ENCODE data around the gene COQ10B. TPM values are rescaled to one million over a fixed set of nuclear protein-coding genes. Genes with fewer than 3 reads are reported as not detected.
A peak's percentile ranks its signal among the peaks of the same experiment; 100 is the strongest.

The COQ10B gene
- total RNA-seq, 1 experiment from 2014 or later = 21.7 TPM

DNA sequence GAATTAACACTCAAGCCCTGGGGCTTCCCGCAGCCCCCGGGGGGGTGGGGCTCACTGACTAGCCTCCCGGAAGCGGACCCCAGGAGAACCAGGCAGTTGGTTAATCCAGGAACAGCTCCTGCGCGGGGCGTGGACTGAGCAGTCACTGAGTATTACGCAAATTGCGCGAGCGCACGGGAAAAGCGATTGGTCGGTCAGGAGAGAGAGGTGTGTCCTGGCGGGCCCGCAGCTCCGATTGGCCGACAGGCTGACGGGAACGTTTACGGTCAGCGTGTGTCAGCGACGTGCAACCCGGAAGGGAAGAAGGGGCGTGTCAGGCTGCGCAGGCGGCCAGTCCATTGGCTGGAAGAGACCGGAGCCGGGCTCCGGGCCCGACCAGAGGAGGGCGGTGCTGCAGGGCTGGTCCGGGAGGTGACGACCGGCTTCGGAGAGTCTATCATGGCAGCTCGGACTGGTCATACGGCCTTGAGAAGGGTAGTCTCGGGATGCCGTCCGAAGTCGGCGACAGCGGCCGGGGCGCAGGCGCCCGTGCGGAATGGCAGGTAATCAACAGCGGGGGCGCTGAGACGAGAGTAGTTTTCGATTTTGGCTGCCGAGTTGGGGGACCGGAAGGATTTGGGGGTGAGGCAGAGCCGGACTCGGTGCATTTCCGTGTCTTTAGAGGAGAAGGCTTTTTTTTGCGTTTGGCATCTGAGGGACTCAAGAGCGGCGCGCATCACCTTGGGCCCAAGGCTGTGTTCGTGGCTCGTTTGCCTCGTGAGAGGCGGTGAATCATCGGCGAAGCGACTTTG lies at the start of gene COQ10B (continued):
- TF ChIP-seq PRRX2 (CRISPR knock-in tag; IDR thresholded peaks at IDR 0.05) (no peak), RORB (CRISPR knock-in tag; IDR thresholded peaks at IDR 0.05) (no peak), KAT7 (CRISPR knock-in tag; IDR thresholded peaks at IDR 0.05; ENCODE audit: borderline replicate concordance) (no peak), NR3C1 (CRISPR knock-in tag; conservative IDR thresholded peaks at IDR 0.05; ENCODE audit: low read depth) (no peak), NR1H2 (CRISPR knock-in tag; IDR thresholded peaks at IDR 0.05) (no peak), MXD4 (CRISPR knock-in tag; IDR thresholded peaks at IDR 0.05; ENCODE audit: borderline replicate concordance) (no peak), CREB1 (CRISPR knock-in tag; IDR thresholded peaks at IDR 0.05) (no peak), SOX15 (CRISPR knock-in tag; IDR thresholded peaks at IDR 0.05) (no peak), RELA (CRISPR knock-in tag; IDR thresholded peaks at IDR 0.05; ENCODE audit: borderline replicate concordance) (no peak), SMAD4 (CRISPR knock-in tag; IDR thresholded peaks at IDR 0.05) (no peak), ZNF232 (CRISPR knock-in tag; IDR thresholded peaks at IDR 0.05) (peak; percentile 85; the same call in 1 of the 2 replicates), MYBL2 (CRISPR knock-in tag; IDR thresholded peaks at IDR 0.05) (peak; percentile 51; the same call in 1 of the 2 replicates), ZNF317 (CRISPR knock-in tag; IDR thresholded peaks at IDR 0.05; ENCODE audit: borderline replicate concordance, low read depth) (no peak)
- TF ChIP-seq, protein P1, sequence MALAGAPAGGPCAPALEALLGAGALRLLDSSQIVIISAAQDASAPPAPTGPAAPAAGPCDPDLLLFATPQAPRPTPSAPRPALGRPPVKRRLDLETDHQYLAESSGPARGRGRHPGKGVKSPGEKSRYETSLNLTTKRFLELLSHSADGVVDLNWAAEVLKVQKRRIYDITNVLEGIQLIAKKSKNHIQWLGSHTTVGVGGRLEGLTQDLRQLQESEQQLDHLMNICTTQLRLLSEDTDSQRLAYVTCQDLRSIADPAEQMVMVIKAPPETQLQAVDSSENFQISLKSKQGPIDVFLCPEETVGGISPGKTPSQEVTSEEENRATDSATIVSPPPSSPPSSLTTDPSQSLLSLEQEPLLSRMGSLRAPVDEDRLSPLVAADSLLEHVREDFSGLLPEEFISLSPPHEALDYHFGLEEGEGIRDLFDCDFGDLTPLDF (CRISPR knock-in tag; IDR thresholded peaks at IDR 0.05) = 0 out of 2 replicates have a peak, but pooled peaks have one; percentile 26
- TF ChIP-seq, protein P2, sequence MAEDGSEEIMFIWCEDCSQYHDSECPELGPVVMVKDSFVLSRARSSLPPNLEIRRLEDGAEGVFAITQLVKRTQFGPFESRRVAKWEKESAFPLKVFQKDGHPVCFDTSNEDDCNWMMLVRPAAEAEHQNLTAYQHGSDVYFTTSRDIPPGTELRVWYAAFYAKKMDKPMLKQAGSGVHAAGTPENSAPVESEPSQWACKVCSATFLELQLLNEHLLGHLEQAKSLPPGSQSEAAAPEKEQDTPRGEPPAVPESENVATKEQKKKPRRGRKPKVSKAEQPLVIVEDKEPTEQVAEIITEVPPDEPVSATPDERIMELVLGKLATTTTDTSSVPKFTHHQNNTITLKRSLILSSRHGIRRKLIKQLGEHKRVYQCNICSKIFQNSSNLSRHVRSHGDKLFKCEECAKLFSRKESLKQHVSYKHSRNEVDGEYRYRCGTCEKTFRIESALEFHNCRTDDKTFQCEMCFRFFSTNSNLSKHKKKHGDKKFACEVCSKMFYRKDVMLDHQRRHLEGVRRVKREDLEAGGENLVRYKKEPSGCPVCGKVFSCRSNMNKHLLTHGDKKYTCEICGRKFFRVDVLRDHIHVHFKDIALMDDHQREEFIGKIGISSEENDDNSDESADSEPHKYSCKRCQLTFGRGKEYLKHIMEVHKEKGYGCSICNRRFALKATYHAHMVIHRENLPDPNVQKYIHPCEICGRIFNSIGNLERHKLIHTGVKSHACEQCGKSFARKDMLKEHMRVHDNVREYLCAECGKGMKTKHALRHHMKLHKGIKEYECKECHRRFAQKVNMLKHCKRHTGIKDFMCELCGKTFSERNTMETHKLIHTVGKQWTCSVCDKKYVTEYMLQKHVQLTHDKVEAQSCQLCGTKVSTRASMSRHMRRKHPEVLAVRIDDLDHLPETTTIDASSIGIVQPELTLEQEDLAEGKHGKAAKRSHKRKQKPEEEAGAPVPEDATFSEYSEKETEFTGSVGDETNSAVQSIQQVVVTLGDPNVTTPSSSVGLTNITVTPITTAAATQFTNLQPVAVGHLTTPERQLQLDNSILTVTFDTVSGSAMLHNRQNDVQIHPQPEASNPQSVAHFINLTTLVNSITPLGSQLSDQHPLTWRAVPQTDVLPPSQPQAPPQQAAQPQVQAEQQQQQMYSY (CRISPR knock-in tag; IDR thresholded peaks at IDR 0.05) = no peak
- TF ChIP-seq, protein P3, sequence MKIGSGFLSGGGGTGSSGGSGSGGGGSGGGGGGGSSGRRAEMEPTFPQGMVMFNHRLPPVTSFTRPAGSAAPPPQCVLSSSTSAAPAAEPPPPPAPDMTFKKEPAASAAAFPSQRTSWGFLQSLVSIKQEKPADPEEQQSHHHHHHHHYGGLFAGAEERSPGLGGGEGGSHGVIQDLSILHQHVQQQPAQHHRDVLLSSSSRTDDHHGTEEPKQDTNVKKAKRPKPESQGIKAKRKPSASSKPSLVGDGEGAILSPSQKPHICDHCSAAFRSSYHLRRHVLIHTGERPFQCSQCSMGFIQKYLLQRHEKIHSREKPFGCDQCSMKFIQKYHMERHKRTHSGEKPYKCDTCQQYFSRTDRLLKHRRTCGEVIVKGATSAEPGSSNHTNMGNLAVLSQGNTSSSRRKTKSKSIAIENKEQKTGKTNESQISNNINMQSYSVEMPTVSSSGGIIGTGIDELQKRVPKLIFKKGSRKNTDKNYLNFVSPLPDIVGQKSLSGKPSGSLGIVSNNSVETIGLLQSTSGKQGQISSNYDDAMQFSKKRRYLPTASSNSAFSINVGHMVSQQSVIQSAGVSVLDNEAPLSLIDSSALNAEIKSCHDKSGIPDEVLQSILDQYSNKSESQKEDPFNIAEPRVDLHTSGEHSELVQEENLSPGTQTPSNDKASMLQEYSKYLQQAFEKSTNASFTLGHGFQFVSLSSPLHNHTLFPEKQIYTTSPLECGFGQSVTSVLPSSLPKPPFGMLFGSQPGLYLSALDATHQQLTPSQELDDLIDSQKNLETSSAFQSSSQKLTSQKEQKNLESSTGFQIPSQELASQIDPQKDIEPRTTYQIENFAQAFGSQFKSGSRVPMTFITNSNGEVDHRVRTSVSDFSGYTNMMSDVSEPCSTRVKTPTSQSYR (CRISPR knock-in tag; IDR thresholded peaks at IDR 0.05) = no peak
- TF ChIP-seq, protein P4, sequence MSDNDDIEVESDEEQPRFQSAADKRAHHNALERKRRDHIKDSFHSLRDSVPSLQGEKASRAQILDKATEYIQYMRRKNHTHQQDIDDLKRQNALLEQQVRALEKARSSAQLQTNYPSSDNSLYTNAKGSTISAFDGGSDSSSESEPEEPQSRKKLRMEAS (CRISPR knock-in tag; IDR thresholded peaks at IDR 0.05) = no peak
- TF ChIP-seq, protein P5, sequence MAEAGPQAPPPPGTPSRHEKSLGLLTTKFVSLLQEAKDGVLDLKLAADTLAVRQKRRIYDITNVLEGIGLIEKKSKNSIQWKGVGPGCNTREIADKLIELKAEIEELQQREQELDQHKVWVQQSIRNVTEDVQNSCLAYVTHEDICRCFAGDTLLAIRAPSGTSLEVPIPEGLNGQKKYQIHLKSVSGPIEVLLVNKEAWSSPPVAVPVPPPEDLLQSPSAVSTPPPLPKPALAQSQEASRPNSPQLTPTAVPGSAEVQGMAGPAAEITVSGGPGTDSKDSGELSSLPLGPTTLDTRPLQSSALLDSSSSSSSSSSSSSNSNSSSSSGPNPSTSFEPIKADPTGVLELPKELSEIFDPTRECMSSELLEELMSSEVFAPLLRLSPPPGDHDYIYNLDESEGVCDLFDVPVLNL (CRISPR knock-in tag; IDR thresholded peaks at IDR 0.05; ENCODE audit: borderline replicate concordance, low read depth) = no peak
- TF ChIP-seq, protein P6, sequence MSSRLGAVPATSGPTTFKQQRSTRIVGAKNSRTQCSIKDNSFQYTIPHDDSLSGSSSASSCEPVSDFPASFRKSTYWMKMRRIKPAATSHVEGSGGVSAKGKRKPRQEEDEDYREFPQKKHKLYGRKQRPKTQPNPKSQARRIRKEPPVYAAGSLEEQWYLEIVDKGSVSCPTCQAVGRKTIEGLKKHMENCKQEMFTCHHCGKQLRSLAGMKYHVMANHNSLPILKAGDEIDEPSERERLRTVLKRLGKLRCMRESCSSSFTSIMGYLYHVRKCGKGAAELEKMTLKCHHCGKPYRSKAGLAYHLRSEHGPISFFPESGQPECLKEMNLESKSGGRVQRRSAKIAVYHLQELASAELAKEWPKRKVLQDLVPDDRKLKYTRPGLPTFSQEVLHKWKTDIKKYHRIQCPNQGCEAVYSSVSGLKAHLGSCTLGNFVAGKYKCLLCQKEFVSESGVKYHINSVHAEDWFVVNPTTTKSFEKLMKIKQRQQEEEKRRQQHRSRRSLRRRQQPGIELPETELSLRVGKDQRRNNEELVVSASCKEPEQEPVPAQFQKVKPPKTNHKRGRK (CRISPR knock-in tag; IDR thresholded peaks at IDR 0.05; ENCODE audit: borderline replicate concordance) = no peak
- TF ChIP-seq, protein P7, sequence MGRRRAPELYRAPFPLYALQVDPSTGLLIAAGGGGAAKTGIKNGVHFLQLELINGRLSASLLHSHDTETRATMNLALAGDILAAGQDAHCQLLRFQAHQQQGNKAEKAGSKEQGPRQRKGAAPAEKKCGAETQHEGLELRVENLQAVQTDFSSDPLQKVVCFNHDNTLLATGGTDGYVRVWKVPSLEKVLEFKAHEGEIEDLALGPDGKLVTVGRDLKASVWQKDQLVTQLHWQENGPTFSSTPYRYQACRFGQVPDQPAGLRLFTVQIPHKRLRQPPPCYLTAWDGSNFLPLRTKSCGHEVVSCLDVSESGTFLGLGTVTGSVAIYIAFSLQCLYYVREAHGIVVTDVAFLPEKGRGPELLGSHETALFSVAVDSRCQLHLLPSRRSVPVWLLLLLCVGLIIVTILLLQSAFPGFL (CRISPR knock-in tag; IDR thresholded peaks at IDR 0.05; ENCODE audit: borderline replicate concordance) = 0 out of 2 replicates have a peak, but pooled peaks have one; percentile 53
- TF ChIP-seq, protein P8, sequence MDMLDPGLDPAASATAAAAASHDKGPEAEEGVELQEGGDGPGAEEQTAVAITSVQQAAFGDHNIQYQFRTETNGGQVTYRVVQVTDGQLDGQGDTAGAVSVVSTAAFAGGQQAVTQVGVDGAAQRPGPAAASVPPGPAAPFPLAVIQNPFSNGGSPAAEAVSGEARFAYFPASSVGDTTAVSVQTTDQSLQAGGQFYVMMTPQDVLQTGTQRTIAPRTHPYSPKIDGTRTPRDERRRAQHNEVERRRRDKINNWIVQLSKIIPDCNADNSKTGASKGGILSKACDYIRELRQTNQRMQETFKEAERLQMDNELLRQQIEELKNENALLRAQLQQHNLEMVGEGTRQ (CRISPR knock-in tag; IDR thresholded peaks at IDR 0.05) = 0 out of 2 replicates have a peak, but pooled peaks have one; percentile 10
- TF ChIP-seq, protein P9, sequence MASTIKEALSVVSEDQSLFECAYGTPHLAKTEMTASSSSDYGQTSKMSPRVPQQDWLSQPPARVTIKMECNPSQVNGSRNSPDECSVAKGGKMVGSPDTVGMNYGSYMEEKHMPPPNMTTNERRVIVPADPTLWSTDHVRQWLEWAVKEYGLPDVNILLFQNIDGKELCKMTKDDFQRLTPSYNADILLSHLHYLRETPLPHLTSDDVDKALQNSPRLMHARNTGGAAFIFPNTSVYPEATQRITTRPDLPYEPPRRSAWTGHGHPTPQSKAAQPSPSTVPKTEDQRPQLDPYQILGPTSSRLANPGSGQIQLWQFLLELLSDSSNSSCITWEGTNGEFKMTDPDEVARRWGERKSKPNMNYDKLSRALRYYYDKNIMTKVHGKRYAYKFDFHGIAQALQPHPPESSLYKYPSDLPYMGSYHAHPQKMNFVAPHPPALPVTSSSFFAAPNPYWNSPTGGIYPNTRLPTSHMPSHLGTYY (CRISPR knock-in tag; IDR thresholded peaks at IDR 0.05) = no peak

Data from WTC11 (cell line).